GM21786 (cell line): ENCODE measurements around the gene HPCAL1.

Experiments
- ATAC-seq: cut with Tn5 transposase; IDR thresholded peaks from one replicate; pipeline ENCODE4 v1.9.1; 2021; ENCODE audit not compliant: unreplicated experiment

The HPCAL1 gene

DNA sequence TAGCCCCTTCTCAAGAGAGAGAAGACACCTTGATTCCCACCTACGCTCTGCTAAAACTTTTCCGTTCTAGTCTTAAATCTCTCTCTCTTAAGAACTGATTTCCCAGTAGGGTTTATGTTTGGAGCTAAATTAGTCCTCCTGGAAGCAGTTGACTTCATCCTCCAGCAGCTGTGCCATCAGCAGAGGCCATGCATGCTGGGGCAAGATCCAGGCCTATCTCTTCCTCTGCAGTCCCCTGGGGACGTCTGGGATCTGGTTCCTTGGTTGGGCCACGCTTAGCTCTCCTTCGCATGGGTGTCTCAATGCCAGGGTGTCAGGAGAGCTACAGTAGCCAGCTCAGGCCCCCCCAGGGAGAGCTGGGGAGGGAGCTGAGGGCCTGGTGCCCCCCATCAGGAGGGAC, 49.7 kb downstream of the HPCAL1 start:
- ATAC-seq = no peak

DNA sequence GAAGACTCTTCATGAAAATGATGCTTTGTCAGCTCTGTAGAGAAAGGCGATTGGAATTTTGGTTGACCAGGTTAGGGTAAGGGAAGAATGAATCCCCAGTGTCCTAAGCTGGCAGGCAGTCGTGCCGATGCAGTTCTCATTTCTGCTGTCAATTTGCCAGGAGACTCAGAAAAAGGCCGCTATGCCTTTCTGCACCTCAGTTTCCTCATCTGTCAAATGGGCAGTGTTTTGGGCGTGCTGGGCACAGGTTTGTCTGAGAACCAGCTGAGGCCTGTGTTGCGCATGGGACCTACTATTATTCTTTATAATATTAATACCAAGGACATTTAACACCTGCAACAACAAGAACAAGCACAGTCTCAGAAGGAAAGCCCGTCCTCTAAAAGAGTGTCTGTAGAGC, 50.3 kb downstream of the HPCAL1 start:
- ATAC-seq = no peak

DNA sequence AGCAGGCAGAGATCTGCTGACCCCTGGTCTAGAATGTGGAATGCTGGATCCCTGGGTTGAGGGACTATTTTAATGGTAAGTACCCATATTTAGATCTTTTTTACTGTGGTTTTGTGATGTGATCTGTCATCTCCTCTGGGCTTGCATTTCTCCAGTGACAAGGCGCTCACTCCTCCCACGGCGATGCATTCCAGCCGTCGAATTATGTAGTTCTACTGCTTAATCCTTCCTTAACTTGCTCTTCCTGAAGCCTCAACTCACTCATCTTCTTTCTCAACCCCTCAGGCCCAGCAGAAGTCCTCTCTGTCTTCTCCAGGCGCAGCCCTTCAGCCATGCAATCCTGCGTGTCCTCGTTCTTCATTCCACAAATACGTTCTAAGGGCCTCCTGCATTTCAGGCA, 51.2 kb downstream of the HPCAL1 start:
- no peak for ATAC-seq

DNA sequence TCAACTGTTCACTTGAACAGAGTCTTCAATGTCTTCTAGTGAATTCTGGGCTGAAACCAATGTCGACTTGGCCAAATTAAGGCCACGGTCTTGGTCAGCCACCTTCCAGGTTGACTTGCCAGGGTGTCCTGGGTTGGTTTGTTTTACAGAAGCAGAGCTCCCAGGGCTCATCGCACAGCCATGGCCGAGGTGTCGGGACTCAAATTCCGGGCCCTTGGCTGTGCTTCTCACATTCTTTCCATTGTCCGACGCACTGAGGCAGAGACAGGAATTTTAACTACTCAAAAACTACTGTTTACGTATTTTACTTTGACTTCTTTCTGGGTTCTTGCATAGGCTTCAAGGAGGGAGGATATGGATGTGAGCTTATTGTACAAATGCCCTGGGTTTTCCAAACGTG, 51.7 kb downstream of the HPCAL1 start:
- no peak for ATAC-seq

DNA sequence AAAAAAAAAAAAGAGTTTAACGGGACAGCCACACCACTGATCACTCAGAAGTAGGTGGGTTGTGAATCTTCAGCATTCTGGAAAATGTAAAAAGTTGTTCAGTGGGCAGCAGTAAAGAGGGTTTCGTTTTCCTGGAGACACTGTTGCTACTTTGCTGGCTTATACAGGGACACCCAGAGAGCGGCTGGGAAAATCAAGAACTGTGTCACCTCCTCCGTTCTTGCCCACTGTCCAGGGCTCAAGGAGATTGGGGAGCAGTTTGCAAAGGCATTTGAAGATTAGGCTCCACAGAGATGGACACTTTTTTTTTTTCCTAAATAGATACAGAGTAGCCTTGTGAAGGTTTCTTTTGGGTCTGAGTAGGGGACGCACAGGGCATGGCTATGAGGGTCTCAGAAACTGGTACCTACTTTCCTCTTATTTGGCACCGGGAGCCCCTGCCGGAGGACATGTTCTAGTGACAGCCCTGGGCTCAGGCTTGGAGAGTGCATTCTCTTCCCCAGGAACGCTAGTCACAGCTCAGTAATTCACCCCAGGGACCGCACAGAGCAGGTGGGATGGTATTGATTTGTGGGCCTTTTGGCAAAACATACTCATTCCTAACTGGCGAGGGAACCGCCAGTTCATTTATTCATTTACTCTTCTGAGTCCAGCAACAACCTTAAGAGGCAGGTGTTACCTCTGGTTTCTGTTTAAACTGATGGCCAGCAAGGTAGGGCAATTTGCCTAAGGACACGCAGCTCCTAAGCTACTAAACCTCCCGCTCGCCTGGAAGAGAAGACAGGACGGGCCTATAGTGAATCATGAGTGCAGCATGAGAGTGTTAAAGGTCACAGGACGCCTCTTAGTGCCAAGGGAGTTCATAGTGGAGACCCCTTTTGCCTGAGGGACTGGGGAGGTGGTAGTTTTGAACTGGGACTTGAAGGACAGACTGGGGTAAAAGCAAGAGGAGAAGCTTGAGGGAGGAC, 53.1 kb downstream of the HPCAL1 start:
- ATAC-seq = no peak

DNA sequence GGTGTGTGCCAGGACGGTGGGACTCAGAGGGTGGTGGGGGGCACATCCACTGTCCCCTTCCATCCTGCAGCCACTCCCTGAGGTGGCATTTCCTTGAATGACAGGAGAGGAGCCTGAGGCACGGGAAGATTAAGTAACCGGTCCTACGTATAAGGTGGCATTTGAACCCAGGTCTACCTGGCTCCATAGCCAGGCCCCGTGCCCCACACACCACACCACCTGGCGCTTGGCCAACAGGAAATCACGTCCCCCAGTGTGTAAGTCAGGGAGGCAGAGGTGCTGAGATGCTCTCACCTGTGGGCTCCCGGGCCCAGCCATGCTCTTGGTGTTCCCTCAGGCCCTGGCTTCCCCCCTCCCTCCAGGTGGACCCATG, 53.7 kb downstream of the HPCAL1 start:
- ATAC-seq = no peak

DNA sequence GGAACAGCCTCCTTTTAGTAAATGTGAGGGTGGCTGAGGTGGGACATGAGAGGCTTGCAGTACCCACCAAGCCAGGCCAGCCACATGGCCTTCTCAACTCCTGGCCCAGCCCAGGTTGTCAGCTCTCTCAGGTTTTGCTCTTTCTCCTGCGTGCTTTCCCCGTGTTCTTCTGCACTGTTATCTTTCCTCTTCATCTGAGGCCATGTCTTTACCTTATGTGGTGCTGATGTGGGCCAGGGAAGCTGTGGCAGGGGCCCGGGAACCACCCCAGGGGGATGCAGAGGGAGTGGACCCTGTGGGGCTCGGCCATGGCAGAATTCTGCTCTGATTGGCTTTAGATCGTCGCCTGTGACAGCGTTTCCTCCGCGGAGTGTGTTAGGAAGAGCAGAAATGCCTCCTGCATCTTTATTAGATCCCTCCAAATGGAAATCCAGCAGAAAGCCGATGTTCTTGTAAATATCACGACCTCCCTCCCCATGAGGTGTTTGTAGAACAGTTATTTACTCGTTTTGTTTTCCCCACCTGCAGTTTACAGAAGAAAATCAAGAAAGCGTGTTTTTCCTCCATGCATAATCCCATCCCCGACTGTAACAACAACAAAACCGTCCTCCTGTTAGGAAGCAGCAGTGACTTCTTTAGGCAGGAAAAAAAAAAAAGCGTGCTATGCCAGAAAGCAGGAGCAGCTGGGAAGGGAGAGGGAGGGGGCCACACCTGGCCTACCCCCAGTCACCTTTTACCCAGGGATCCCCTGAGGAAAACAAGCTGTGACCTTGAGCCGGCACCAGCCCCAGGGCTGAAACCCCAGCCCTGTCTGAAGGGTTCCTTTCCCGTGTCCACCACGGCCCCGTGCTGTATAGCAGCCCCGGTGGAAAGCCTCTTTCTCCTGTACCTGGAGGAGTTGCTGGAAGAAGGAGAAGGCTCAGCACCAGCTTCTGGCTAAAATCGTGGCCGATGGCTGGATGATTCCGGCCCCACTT, 54.8 kb downstream of the HPCAL1 start:
- no peak for ATAC-seq

DNA sequence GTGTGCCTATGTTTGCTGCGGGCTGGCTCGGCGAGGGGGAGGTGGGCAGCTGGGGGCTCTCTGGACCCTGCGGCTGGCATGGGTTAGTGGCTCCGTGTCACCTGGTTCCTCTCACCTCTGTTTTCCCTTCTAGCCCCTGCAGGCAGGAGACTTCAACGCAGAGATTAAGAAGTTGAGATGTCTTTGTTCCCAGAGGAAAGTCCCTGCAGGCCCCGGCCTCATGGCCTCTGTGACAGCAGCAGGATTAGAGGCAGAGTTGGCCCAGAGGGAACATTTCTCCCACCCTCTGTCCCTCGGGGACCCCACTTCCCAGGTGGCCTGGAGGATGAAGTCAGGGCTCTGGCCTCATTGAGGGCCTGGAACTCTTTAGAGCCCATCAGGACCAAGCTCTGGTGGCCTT, 56.5 kb downstream of the HPCAL1 start:
- ATAC-seq = no peak

DNA sequence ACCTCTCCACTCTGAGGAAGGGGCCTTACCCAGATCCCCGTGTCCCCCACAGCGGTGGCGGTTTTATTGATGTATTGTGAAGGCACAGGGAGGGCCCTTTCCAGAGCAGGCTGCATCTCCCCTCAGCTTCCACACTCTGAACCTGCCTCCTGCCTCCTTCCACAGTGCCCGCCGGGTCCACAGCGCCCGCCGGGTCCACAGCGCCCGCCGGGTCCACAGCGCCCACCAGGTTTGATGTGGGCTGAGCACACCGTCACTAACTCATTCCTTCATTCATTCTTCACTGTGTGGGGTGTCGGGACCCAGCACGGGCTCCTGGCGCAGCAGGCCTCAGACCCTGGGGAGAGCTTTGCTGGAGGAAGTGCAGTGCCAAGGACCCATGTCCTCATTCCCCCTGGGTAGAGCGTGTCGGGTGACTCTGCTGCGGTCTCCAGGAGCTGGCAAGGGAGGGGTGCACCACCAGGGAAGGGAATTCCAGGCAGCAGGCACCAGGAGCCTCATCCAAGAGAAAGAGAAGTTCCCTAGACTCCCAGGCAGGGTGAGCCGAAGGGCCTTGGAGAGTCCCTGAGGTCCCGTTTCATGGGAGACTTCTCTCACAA, 57.1 kb downstream of the HPCAL1 start:
- no peak for ATAC-seq

DNA sequence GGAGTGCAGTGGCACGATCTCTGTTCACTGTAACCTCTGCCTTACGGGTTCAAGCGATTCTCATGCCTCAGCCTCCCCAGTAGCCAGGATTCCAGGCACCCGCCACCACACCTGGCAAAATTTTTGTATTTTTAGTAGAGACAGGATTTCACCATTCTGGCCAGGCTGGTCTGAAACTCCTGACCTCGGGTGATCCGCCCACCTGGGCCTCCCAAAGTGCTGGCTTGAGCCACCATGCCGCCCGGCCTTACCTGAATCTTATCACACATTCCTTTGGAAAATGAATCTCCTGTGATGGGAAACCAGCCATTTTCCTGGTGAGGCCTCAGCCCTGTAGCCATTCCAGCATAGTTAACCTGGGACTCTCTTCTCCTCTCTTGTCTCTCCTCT, 57.8 kb downstream of the HPCAL1 start:
- no peak for ATAC-seq

DNA sequence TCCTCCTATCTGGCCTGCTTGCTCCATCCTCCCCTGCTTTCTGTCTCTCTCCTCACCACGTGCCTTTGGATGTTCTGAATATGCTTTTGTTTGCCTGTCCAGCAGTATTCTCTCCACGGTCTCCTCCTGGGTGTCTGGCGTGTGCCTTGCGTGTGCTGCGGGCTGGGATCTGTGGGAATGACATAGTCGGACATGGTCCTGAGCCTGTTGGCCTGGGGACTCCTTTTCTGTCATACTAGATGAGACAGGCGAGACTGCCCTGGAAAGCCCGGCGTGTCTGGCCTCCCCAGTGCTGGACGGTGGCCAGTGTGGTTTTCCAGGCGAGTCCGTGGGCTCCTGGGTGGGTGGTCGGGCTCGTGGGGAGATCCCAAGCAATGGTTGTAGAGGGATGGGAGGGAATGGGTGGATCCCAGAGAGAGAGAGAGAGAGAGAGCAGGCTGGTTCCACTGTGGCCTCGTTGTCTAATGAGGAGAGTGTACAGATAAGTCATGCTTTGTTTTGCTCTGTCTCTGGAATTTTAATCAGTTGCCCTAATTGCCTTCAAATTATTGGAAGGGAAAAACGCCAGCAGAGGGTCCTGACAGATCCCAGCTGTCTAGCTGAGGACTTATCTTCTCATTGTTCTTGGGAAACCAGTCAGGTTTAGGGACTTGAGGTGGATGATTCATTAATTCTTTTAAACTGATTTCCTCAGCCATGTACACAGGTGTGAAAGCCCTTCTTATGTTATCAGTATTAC, 58.3 kb downstream of the HPCAL1 start:
- ATAC-seq = no peak

DNA sequence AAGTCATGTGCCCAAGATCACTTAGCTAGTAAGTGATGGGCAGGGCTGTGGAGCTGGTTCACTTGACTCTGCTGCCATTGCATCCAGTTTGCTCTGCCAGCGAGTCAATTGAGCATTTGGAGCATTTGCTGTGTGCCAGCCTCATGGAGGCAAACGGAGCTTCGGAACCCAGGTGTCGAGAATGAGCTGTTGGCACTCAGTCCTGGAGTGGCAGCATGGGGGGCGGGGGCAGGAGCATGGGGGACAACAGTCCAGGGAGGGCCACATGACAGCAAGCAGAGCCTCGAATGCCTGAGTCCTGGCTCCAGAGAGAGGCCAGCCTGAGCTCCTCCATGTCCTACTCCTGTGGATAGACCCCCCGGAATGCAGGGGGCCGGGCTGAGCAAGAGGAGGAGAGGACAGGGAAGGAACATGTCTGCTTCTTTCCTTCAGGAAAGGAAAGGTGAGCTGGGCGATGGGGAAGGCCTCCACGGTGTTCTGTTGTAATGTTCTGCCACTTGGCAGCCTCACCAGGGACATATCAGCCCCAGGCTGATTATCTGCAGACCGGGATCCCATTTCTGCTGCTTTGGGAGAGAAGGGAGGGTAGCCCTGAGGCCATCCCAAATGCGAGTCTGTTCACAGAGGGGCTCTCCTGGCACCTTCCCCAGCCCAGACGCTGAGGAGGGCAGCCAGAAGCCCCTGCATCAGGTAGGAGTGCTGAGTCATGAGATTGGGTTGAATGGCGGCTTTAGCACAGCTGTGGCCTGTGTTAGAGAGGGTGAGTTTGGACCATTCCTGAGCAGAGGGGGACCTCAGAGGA, 59.6 kb downstream of the HPCAL1 start:
- ATAC-seq = no peak

DNA sequence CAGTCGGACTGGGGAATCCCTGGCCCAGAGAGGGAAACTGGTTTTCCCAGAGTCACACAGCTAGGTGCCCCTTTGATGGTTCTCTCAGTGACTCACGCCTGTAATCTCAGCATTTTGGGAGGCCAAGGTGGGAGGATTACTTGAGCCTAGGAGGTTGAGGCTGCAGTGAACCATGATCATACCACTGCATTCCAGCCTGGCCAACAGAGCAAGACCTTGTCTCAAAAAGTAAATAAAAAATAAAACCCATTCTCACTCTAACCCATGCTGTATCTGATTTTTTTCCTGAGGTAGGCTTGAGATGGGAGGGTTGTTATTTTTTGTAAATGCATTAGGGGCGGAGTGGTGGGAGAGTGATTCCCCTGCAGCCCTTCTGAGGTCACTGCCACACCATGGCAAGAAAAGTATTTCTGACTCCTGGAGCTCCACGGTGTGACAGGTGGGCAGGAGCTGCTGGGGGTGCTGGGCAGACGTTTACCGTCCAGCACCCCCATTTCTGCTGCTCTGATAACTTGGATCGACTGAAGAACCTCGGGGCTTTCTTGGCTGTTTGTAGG, 60.3 kb downstream of the HPCAL1 start:
- no peak for ATAC-seq

DNA sequence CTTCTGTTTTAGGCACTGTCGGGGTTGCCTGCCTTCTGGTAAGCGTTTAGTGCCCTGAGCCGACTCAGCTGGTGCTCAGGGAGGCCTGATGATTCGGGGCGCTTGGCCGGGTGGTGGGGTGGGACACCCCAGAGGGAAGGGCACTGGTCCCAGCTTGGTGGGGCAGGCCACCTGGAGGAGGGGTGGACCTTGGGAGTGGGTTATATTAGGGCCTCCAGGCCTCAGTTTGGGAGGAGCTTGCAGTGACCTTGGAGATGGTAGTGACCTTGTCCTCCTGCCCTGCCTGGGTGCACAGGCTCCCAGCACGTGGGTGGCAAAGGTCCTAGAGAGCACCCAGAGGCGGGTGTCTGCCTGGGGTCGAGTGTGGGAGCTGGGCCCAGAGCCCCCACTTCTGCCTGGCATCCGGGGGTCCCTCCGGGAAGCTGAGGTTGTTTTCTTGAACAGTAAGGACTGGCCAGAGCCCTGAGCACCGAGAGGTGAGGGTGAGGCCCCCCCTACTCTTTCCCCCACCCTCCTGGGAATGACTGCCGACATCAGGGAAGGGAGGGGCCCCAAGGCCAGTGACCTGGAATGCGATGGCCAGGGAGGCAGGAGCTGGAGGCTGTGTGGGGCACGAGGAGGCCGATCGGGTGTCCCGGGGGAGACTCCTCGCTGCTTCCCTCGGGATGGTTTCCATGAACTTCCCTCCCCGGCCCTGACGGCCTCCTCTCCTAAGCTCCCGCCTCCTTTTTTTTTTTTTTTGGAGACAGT, 61.3 kb downstream of the HPCAL1 start:
- no peak for ATAC-seq

DNA sequence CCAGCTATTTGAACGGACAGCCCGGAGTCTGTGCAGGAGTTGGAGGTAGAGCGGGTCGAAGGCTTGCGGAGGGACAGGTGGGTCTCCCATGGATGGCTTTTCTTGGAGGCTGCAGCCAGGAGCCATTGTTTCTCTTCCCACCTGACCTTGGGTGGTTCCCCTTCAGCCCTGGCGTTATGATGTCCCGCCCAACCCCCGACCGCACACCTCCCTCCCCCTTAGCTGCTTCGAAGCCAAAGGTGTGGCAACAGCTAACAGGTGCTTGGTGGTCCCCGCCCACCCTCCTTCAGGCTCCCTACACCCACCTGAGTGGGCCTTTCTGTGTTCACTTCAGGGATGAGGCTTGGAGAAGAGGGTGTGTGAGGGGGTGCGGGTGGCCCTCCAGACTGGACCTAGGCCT, 62.7 kb downstream of the HPCAL1 start:
- ATAC-seq = no peak

DNA sequence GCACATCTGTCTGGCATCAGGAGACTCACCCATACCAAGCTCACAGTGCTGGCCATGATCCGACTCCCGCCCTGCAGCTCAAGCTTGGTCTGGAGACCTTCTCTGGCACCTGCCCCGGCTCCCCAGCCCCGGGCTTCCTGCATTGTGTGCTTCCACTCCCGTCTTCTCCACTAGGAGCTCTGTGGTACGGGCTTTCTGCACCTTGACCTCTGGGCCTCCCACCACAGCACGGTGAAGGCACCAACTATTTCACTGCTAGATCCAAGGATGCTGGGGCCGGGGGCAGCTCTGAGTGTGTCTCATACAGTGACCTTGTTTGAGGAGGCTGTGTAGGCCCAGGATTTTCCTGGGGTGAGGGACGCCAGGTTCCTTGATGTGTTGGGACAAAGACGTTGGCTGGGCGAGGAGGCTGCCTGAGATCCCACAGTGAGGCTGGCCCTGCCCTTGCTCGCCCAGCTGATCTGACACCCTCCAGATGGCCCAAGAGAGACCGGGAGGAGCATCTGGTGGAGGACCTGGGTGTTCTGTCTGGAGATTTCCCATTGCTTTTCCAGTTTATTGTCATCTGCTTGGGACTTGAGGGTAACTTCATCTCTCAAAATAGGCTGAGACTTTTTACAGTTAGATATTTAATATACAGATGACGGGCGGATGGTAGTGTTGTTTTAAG, 64.0 kb downstream of the HPCAL1 start:
- no peak for ATAC-seq

DNA sequence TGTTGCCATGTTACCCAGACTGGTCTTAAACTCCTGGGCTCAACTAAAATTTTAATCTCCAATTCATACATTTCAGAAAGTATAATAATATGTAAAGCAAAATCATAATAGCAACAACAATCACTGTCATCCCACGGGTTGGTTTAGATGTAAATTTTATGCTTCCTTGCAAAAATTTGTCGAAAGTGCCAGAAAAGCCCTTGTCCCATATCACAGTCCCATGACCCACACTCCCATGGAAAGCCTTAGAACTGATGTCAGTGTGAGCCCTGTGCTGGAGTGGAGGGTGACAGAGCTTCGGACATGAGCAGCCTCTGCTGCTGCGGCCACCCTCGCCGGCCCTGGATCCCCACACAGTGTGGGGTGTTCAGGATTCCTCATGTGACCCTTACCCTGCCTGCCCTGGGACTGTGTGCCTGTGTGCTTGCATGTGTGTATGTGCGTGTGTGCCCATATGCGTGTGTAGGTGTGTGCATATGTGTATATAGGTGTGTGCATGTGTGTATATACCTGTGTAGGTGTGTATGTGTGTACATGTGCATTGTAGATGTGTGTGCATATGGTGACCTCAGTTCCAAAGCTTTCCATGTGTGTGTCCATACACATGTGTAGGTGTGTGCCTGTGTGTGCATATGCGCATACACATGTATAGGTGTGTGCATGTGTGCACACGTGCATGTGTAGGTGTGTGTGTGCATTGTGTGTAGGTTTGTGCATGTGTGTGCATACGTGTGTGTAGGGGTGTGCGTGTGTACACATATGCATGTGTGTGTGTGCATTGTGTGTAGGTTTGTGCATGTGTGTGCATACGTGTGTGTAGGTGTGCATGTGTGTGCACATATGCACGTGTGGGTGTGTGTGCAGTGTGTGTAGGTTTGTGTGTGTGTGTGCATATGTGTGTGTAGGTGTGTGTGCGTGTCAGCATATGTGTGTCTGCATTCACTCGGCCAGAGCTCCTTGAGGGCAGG, 65.1 kb downstream of the HPCAL1 start:
- no peak for ATAC-seq
